HCT116 (cell line): ENCODE data around the gene PCSK6. TPM values are rescaled to one million over a fixed set of nuclear protein-coding genes. Genes with fewer than 3 reads are reported as not detected.

Experiments used
- ATAC-seq: fragments of 200-7000 bp; cut with Tn5 transposase; 2 replicates; pipeline ENCODE4 v1.9.1; 2020; ENCODE audit warnings: mild to moderate bottlenecking, moderate library complexity
- BruUV-seq: library from RNA; stranded (reverse); fragments of 400-500 nt; replicated peaks from 2 replicates; lab custom pipeline; 2021; lab: Mats Ljungman, UMichigan
- CTCF ChIA-PET: fragments of 300-600 bp; sonication (Branson Sonifier 250); formaldehyde crosslinking; loops from one replicate; lab custom pipeline; 2021; ENCODE audit warnings: antibody characterized with exemption; lab: Charles Lee
- POLR2A ChIA-PET: fragments of 300-600, 350-600 bp; sonication (Branson Sonifier 250); formaldehyde crosslinking; loops from one replicate; lab custom pipeline; 2021; ENCODE audit warnings: antibody characterized with exemption; lab: Charles Lee
- RAD21 ChIA-PET, 2 experiments: fragments of 300-600 bp; sonication (Branson Sonifier 250); formaldehyde crosslinking; loops; one replicate each; lab custom pipeline; 2023; ENCODE audit warnings: low total read pairs in 2 of 2; ENCODE audit not compliant: uncharacterized antibody in 2 of 2, unreplicated experiment in 2 of 2, low non-redundant PET in 1 of 2; lab: Charles Lee
- DNase-seq: peaks from one replicate; pipeline ENCODE4 v3.0.0-alpha.2; 2010; ENCODE audit warnings: low read depth, low spot score
- H2AFZ ChIP-seq: fragments of 200-600 bp; shearing (Covaris generic), sonication (generic); 2 replicates; pipeline ENCODE4 v1.6.1; 2017; ENCODE audit warnings: low read depth, mixed run types, mixed read lengths, antibody characterized with exemption, low read length; ENCODE audit not compliant: poor library complexity, severe bottlenecking
- H3K27ac ChIP-seq: 2 replicates; pipeline ENCODE4 v1.5.1; 2012; ENCODE audit warnings: low read depth, low read length
- H3K27me3 ChIP-seq: fragments of 200-600 bp; sonication (generic); 2 replicates; pipeline ENCODE4 v1.6.1; 2016; ENCODE audit warnings: mixed run types, low read length, mixed read lengths; ENCODE audit not compliant: insufficient read depth
- H3K36me3 ChIP-seq, 2 experiments: fragments of 200-500 bp in 1 of 2; fragments of 200-600 bp in 1 of 2; sonication (Bioruptor generic) in 1 of 2; sonication (generic) in 1 of 2; 2 replicates each; pipeline versions ENCODE4 v1.5.1 to v1.6.1; 2014 to 2016; ENCODE audit warnings: low read length in 2 of 2, inconsistent platforms in 1 of 2, mixed read lengths in 1 of 2, mixed run types in 1 of 2; ENCODE audit not compliant: insufficient read depth in 2 of 2, control insufficient read depth in 1 of 2
- H3K4me1 ChIP-seq, 2 experiments: fragments of 200-600 bp in 1 of 2; sonication (generic) in 1 of 2; 2 replicates each; pipeline versions ENCODE4 v1.5.1 to v1.6.1; 2012 to 2017; ENCODE audit warnings: low read length in 2 of 2, inconsistent platforms in 1 of 2, mild to moderate bottlenecking in 1 of 2, mixed read lengths in 1 of 2, mixed run types in 1 of 2, moderate library complexity in 1 of 2; ENCODE audit not compliant: insufficient read depth in 2 of 2, control insufficient read depth in 1 of 2
- H3K4me2 ChIP-seq: fragments of 200-600 bp; sonication (generic); 2 replicates; pipeline ENCODE4 v1.6.1; 2017; ENCODE audit warnings: mixed run types, low read length, mixed read lengths
- H3K4me3 ChIP-seq, 2 experiments: fragments of 200-600 bp in 1 of 2; sonication (generic) in 1 of 2; replicated peaks in 1 of 2; 2 replicates each; pipeline ENCODE4 v1.5.1; 2011 to 2016; ENCODE audit warnings: low read length in 2 of 2, control low read depth in 1 of 2, low read depth in 1 of 2, mild to moderate bottlenecking in 1 of 2, mixed read lengths in 1 of 2, mixed run types in 1 of 2
- H3K79me2 ChIP-seq: fragments of 200-600 bp; sonication (generic); 2 replicates; pipeline ENCODE4 v1.6.1; 2017; ENCODE audit warnings: mild to moderate bottlenecking, mixed run types, low read length, moderate library complexity, mixed read lengths; ENCODE audit not compliant: insufficient read depth
- H3K9ac ChIP-seq: fragments of 200-600 bp; sonication (generic); 2 replicates; pipeline ENCODE4 v1.6.1; 2016; ENCODE audit warnings: low read length, mixed read lengths
- H3K9me2 ChIP-seq: fragments of 200-600 bp; sonication (generic), shearing (Covaris generic); 2 replicates; pipeline ENCODE4 v1.6.1; 2017; ENCODE audit warnings: mixed run types, mild to moderate bottlenecking, moderate library complexity; ENCODE audit not compliant: insufficient read depth
- H3K9me3 ChIP-seq, 2 experiments: fragments of 200-500 bp in 1 of 2; fragments of 200-600 bp in 1 of 2; sonication (Bioruptor generic) in 1 of 2; sonication (generic) in 1 of 2; 2 replicates each; pipeline ENCODE4 v1.6.1; 2014 to 2017; ENCODE audit warnings: low read length in 2 of 2, mixed read lengths in 2 of 2, inconsistent platforms in 1 of 2, low read depth in 1 of 2, mild to moderate bottlenecking in 1 of 2, mixed run types in 1 of 2, moderate library complexity in 1 of 2; ENCODE audit not compliant: control insufficient read depth in 1 of 2, insufficient read depth in 1 of 2
- H4K20me1 ChIP-seq: fragments of 200-600 bp; sonication (generic), shearing (Covaris generic); 2 replicates; pipeline ENCODE4 v1.6.1; 2017; ENCODE audit warnings: mixed run types, mild to moderate bottlenecking, moderate library complexity; ENCODE audit not compliant: insufficient read depth
- ATF3 ChIP-seq: IDR thresholded peaks from 2 replicates; pipeline ENCODE4 v1.6.1; 2012
- CBX3 ChIP-seq: IDR thresholded peaks from 2 replicates; pipeline ENCODE4 v1.6.1; 2012; ENCODE audit warnings: low read depth
- EGR1 ChIP-seq: IDR thresholded peaks from 2 replicates; pipeline ENCODE4 v1.6.1; 2012; ENCODE audit warnings: low read depth
- ELF1 ChIP-seq: IDR thresholded peaks from 2 replicates; pipeline ENCODE4 v1.6.1; 2012; ENCODE audit warnings: low read depth, borderline replicate concordance
- FOSL1 ChIP-seq: IDR thresholded peaks from 2 replicates; pipeline ENCODE4 v1.6.1; 2012; ENCODE audit warnings: low read depth
- JUND ChIP-seq: IDR thresholded peaks from 2 replicates; pipeline ENCODE4 v1.6.1; 2012
- MAX ChIP-seq: IDR thresholded peaks from 2 replicates; pipeline ENCODE4 v1.6.1; 2012
- POLR2AphosphoS5 ChIP-seq: IDR thresholded peaks from 2 replicates; pipeline ENCODE4 v1.6.1; 2011; ENCODE audit warnings: mild to moderate bottlenecking, low read depth, low read length, moderate library complexity
- REST ChIP-seq: IDR thresholded peaks from 2 replicates; pipeline ENCODE4 v1.6.1; 2012; ENCODE audit warnings: low read depth
- SP1 ChIP-seq: IDR thresholded peaks from 2 replicates; pipeline ENCODE4 v1.6.1; 2012; ENCODE audit warnings: low read depth
- SRF ChIP-seq: IDR thresholded peaks from 2 replicates; pipeline ENCODE4 v1.6.1; 2012; ENCODE audit warnings: low read depth
- TCF7L2 ChIP-seq: IDR thresholded peaks from 2 replicates; pipeline ENCODE4 v1.7.0; 2011; ENCODE audit warnings: borderline replicate concordance, inconsistent platforms; ENCODE audit not compliant: insufficient read depth, insufficient read length; ENCODE audit errors: extremely low read depth
- YY1 ChIP-seq: IDR thresholded peaks from 2 replicates; pipeline ENCODE4 v1.6.1; 2011; ENCODE audit warnings: low read length, low read depth, moderate library complexity, mild to moderate bottlenecking; ENCODE audit not compliant: insufficient replicate concordance; ENCODE audit errors: extremely low read depth
- ZFX ChIP-seq: fragments of 450-650 bp; IDR thresholded peaks from 2 replicates; pipeline ENCODE4 v1.6.1; 2017
- ZNF274 ChIP-seq: fragments of 200-500 bp; sonication (Bioruptor generic); IDR thresholded peaks from 2 replicates; pipeline ENCODE4 v1.6.1; 2014; ENCODE audit warnings: mild to moderate bottlenecking, low read depth, low read length, inconsistent platforms
- intact Hi-C: fragments of 100-400 bp; cut with micrococcal nuclease; formaldehyde crosslinking; loops from 2 replicates; pipeline ENCODE4 v1.10.0; 2022
- total RNA-seq: library from RNA; stranded (reverse); gene quantifications from one replicate; pipeline ENCODE4 v1.2.1, GENCODE V29; 2021; ENCODE audit not compliant: unreplicated experiment

PCSK6 gene
- total RNA-seq, 1 experiment from 2014 or later: 13.5 TPM

- no peak overlapping the region for H3K4me3 ChIP-seq
- no peak for TF ChIP-seq POLR2AphosphoS5
- TF ChIP-seq MAX: no peak
- no peak for TF ChIP-seq ATF3
- TF ChIP-seq ZFX: no peak
- TF ChIP-seq SRF: no peak
- TF ChIP-seq, all 23 proteins: peak for 0
- H4K20me1 ChIP-seq: no peaks in the 10 kb centered on the region
- H2AFZ ChIP-seq: no peak overlapping the region
- no TSS peak for BruUV-seq
- ChIA-PET POLR2A (no interaction called here), CTCF (no interaction called here), RAD21 (no interaction called here)
- H3K4me2 ChIP-seq: no peak overlapping the region
- DNase-seq (no peak), ATAC-seq (no peak)
- H3K79me2 ChIP-seq: peaks cover 5% of the 10 kb centered on the region
- H3K9ac ChIP-seq: no peak overlapping the region
- H3K27me3 ChIP-seq: no peaks in the 10 kb centered on the region
- intact Hi-C loops: no loop called here
- H3K27ac ChIP-seq: no peak overlapping the region
- no peaks in the 10 kb centered on the region for H3K4me1 ChIP-seq
- no peaks in the 10 kb centered on the region for H3K36me3 ChIP-seq
- no peaks in the 10 kb centered on the region for H3K9me2 ChIP-seq
- H3K9me3 ChIP-seq: no peaks in the 10 kb centered on the region
These were observed 31.8 kb downstream of the PCSK6 start for GRCh38 chr15:101457696-101458095.

GRCh38 chr15:101456057-101456739 is 33.3 kb downstream of the PCSK6 start:
- ATAC-seq: no peak
- BruUV-seq: no TSS peak
- TF ChIP-seq REST (no peak), FOSL1 (no peak), ELF1 (no peak), TCF7L2 (no peak), JUND (no peak), POLR2AphosphoS5 (no peak), SP1 (no peak), YY1 (no peak), CBX3 (no peak), EGR1 (no peak), MAX (no peak), ZNF274 (no peak)

More at GRCh38 chr15:101456057-101456739, 33.3 kb downstream of the PCSK6 start:
- no peak for DNase-seq
- Histone ChIP-seq H2AFZ (no peak overlapping the region), H3K9me2 (no peaks in the 10 kb centered on the region), H3K9ac (no peak overlapping the region), H3K27ac (no peak overlapping the region), H4K20me1 (no peaks in the 10 kb centered on the region), H3K79me2 (peaks cover 5% of the 10 kb centered on the region), H3K4me2 (no peak overlapping the region), H3K9me3 (no peaks in the 10 kb centered on the region), H3K36me3 (no peaks in the 10 kb centered on the region), H3K4me3 (no peak overlapping the region), H3K27me3 (no peaks in the 10 kb centered on the region), H3K4me1 (no peaks in the 10 kb centered on the region)
- CTCF ChIA-PET: no interaction called here
- RAD21 ChIA-PET: no interaction called here
- POLR2A ChIA-PET: no interaction called here
- intact Hi-C loops: no loop called here
